ENCODE data around the gene MED12L. TPM values are rescaled to one million over a fixed set of nuclear protein-coding genes. Genes with fewer than 3 reads are reported as not detected.

MED12L gene
- total RNA-seq, 1 donor from 2014 or later, result 0.97 TPM

DNA sequence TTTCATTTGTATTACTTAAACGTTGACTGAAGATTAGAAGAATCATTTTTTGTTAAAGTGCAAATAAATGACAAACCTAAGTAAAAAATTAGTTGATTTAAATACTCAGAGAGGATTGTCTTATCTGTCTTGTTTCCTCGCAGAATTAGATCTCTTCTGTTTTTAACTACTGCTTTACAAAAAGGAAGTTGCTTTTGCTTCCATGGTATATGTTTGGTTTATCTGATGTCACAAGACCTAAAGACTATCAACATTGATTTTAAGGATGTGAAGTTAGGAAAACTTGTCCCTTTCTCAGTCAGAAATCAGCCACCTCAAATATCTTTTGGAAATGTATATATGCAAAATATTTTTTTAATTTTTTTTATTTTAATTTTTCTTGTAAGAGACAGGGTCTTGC lies 88.9 kb downstream of the MED12L start:
- no peaks in the 10 kb centered on the region for H3K36me3 Mint-ChIP-seq (ENCODE audit: low read depth)
- H3K27ac Mint-ChIP-seq (ENCODE audit: unreplicated experiment), result no peak overlapping the region
- H3K27me3 Mint-ChIP-seq (ENCODE audit: low read depth), result no peaks in the 10 kb centered on the region
- TF ChIP-seq, protein P1, sequence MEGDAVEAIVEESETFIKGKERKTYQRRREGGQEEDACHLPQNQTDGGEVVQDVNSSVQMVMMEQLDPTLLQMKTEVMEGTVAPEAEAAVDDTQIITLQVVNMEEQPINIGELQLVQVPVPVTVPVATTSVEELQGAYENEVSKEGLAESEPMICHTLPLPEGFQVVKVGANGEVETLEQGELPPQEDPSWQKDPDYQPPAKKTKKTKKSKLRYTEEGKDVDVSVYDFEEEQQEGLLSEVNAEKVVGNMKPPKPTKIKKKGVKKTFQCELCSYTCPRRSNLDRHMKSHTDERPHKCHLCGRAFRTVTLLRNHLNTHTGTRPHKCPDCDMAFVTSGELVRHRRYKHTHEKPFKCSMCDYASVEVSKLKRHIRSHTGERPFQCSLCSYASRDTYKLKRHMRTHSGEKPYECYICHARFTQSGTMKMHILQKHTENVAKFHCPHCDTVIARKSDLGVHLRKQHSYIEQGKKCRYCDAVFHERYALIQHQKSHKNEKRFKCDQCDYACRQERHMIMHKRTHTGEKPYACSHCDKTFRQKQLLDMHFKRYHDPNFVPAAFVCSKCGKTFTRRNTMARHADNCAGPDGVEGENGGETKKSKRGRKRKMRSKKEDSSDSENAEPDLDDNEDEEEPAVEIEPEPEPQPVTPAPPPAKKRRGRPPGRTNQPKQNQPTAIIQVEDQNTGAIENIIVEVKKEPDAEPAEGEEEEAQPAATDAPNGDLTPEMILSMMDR (IDR thresholded peaks at IDR 0.05), result no peak
- no peaks in the 10 kb centered on the region for H3K9me3 Mint-ChIP-seq (ENCODE audit: low read depth)
- H3K4me1 Mint-ChIP-seq (ENCODE audit: low read depth), result peaks cover 12% of the 10 kb centered on the region
- no peak overlapping the region for H3K4me3 Mint-ChIP-seq (ENCODE audit: unreplicated experiment)
- no peak for DNase-seq (ENCODE audit: low spot score)

DNA sequence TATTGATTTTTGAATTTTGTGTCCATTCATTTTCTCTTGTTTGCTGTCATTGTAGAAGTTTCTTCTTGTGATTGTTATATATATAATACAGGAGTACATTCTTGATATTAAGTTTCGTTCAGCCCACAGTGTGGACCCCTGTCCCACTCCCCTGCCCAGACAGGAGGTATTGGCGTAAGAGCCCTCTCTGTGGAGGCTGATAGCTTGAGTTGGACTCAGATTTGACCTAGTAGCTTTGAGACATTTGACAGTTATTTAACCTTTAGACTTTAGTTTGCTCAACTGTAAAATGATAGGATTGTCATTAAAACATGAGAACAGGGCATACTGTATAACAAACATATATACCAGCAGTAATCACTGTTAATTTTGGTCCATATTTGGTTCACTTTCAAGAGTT lies 90.5 kb downstream of the MED12L start:
- TF ChIP-seq, protein P1 (IDR thresholded peaks at IDR 0.05), result no peak
- H3K27me3 Mint-ChIP-seq (ENCODE audit: low read depth), result no peaks in the 10 kb centered on the region
- H3K4me1 Mint-ChIP-seq (ENCODE audit: low read depth), result peaks cover 6% of the 10 kb centered on the region
- no peak for DNase-seq (ENCODE audit: low spot score)
- no peak overlapping the region for H3K4me3 Mint-ChIP-seq (ENCODE audit: unreplicated experiment)
- H3K36me3 Mint-ChIP-seq (ENCODE audit: low read depth), result no peaks in the 10 kb centered on the region
- H3K9me3 Mint-ChIP-seq (ENCODE audit: low read depth), result no peaks in the 10 kb centered on the region
- H3K27ac Mint-ChIP-seq (ENCODE audit: unreplicated experiment), result no peak overlapping the region

DNA sequence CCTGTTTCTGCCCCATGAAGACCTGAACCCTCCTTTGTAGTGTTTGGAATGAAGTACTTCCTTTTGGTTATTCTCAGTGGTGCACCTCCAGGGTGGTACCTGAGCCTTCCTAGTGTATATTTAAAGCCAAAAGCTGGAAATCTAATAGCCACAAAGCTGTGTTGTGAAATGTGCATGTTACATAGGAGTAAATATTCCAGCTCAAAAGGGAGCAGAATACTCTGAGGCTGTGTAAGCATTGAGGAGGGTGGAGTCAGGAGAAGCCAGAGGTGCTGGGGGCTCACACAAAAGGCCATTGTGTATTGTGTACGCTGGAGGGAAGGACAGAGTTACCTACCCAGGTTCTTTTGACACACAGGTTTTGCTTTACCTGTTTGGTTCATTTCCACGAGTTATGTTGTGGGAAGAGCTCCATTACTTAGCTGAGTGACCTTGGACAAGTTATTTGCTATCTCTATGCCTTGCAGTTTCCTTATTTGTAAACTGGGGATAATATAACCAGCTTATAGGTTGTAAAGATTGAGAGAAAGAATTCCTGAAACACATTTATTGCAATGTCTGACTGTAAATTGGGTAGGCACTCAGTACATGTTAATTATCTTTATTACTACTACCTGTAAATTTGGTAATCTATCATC lies 92.9 kb downstream of the MED12L start:
- no peak for DNase-seq (ENCODE audit: low spot score)
- Mint-ChIP-seq H3K36me3 (ENCODE audit: low read depth) (no peaks in the 10 kb centered on the region), H3K4me3 (ENCODE audit: unreplicated experiment) (no peak overlapping the region), H3K27ac (ENCODE audit: unreplicated experiment) (no peak overlapping the region), H3K9me3 (ENCODE audit: low read depth) (no peaks in the 10 kb centered on the region), H3K27me3 (ENCODE audit: low read depth) (no peaks in the 10 kb centered on the region), H3K4me1 (ENCODE audit: low read depth) (no peaks in the 10 kb centered on the region)
- TF ChIP-seq, protein P1 (IDR thresholded peaks at IDR 0.05), result no peak

DNA sequence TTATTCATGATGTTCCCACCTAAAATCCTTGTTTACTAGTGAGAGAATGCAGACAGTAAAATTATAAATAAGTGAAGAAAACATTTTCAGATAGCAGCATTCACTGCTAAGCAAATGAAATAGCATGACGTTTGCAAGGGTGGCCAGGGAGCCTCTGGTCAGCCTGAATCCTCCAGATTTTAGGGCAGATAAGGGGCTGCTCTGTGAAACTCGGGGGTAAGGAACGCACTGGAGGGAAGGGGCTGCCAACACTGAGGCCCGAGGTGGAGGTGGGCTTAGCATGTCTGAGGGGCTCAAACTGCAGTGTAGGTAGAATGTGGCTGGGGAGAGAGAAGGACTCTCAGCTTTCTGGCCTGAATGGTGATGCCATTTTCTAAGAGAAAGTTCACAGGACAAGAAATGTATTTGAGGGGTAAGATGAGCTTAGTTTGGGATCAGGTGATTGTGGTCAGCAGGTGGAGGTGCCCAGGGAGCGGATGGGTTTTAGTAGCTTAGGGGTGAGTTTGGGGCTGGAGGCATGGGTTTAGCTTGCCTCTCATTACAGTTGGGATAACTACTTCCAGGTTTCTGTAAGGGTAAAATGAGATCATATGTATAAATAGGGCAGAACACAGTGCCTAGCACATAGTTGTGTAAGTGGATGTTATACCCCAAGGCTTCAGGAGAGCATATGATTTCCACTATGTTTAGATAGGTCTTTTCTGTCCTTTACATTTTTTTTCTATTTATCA lies 97.0 kb downstream of the MED12L start:
- no peaks in the 10 kb centered on the region for H3K36me3 Mint-ChIP-seq (ENCODE audit: low read depth)
- H3K4me1 Mint-ChIP-seq (ENCODE audit: low read depth), result peaks cover under 1% of the 10 kb centered on the region
- no peak overlapping the region for H3K27ac Mint-ChIP-seq (ENCODE audit: unreplicated experiment)
- no peak for DNase-seq (ENCODE audit: low spot score)
- no peaks in the 10 kb centered on the region for H3K9me3 Mint-ChIP-seq (ENCODE audit: low read depth)
- TF ChIP-seq, protein P1 (IDR thresholded peaks at IDR 0.05), result no peak
- no peak overlapping the region for H3K4me3 Mint-ChIP-seq (ENCODE audit: unreplicated experiment)
- no peaks in the 10 kb centered on the region for H3K27me3 Mint-ChIP-seq (ENCODE audit: low read depth)

DNA sequence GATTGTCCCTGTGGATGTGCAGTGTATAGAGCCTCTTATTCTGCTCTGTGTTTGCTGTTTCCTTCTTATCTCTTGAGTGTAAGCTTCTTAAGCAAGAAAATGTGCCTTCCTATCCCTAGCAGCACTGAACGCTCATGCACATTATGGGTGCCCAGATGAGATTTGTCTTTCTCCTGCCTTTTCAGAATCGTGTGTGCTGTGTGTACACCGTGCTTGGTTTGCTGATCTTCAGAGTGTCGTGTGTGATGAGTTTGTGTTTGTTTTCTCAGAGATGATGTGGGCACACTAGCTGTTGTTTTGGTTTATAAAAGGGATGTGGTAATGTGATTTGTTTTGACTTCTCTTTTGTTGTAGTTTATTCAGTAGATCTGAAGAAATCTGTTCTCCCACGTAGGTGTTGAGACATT lies 97.8 kb downstream of the MED12L start:
- no peaks in the 10 kb centered on the region for H3K27me3 Mint-ChIP-seq (ENCODE audit: low read depth)
- TF ChIP-seq, protein P1 (IDR thresholded peaks at IDR 0.05), result no peak
- no peak overlapping the region for H3K27ac Mint-ChIP-seq (ENCODE audit: unreplicated experiment)
- DNase-seq (ENCODE audit: low spot score), result no peak
- H3K9me3 Mint-ChIP-seq (ENCODE audit: low read depth), result no peaks in the 10 kb centered on the region
- peaks cover 4% of the 10 kb centered on the region for H3K4me1 Mint-ChIP-seq (ENCODE audit: low read depth)
- H3K4me3 Mint-ChIP-seq (ENCODE audit: unreplicated experiment), result no peak overlapping the region
- no peaks in the 10 kb centered on the region for H3K36me3 Mint-ChIP-seq (ENCODE audit: low read depth)

Data from chondrocyte (in vitro differentiated cells).